Lower leg skin (tissue), 4 donors: ENCODE results near the gene TPST1. TPM values are rescaled to one million over a fixed set of nuclear protein-coding genes. Genes with fewer than 3 reads are reported as not detected.
A peak's percentile ranks its signal among the peaks of the same experiment; 100 is the strongest.

Source experiments
- DNase-seq, 2 donors: peaks; one replicate each; pipeline ENCODE4 v3.0.0-alpha.2; 2019; ENCODE audit warnings: low spot score in 2 of 2
- H3K4me3 ChIP-seq: fragments of 200-600 bp; sonication (generic); 2 replicates; pipeline ENCODE4 v1.5.1; 2017; ENCODE audit warnings: mild to moderate bottlenecking, low read depth; ENCODE audit not compliant: poor library complexity, severe bottlenecking
- POLR2A ChIP-seq, 2 donors: fragments of 450-650 bp; IDR thresholded peaks; one replicate each; pipeline ENCODE4 v1.6.1; 2016 to 2017; ENCODE audit warnings: antibody characterized with exemption in 2 of 2, mild to moderate bottlenecking in 1 of 2, moderate library complexity in 1 of 2
- WGBS, 2 donors: methylation state at CpG; one replicate each; pipeline ENCODE4 v1.1.5; 2018; 5-methylcytosine and 5-hydroxymethylcytosine counted together
- intact Hi-C: fragments of 100-400 bp; cut with DNase I; formaldehyde crosslinking; loops from one replicate; pipeline ENCODE4 v1.15.0; 2023; ENCODE audit warnings: low total_unique reads
- total RNA-seq, 4 donors: library from RNA; depleted of rRNA; stranded (reverse); fragments of >200 nt; gene quantifications; one replicate each; pipeline ENCODE4 v1.1.0, GENCODE V29; 2016
- TF ChIP-seq, protein P1 (sequence below), 3 donors: fragments of 450-650 bp; IDR thresholded peaks; one replicate each; pipeline ENCODE4 v1.5.1; 2016; ENCODE audit warnings: antibody characterized with exemption in 3 of 3, mild to moderate bottlenecking in 3 of 3, moderate library complexity in 2 of 3

Gene TPST1
- total RNA-seq, 4 donors from 2014 or later = 10.1 to 12.8 (median 11.2) TPM

- WGBS, 2 donors = 37 to 48% methylated on average over 12 of the region's 12 CpGs
- intact Hi-C loops = no loop called here
- DNase-seq = peak in 1 of 2 donors; percentile 68
- H3K4me3 ChIP-seq = peak overlapping the region; percentile 87
- TF ChIP-seq, protein P1, sequence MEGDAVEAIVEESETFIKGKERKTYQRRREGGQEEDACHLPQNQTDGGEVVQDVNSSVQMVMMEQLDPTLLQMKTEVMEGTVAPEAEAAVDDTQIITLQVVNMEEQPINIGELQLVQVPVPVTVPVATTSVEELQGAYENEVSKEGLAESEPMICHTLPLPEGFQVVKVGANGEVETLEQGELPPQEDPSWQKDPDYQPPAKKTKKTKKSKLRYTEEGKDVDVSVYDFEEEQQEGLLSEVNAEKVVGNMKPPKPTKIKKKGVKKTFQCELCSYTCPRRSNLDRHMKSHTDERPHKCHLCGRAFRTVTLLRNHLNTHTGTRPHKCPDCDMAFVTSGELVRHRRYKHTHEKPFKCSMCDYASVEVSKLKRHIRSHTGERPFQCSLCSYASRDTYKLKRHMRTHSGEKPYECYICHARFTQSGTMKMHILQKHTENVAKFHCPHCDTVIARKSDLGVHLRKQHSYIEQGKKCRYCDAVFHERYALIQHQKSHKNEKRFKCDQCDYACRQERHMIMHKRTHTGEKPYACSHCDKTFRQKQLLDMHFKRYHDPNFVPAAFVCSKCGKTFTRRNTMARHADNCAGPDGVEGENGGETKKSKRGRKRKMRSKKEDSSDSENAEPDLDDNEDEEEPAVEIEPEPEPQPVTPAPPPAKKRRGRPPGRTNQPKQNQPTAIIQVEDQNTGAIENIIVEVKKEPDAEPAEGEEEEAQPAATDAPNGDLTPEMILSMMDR (IDR thresholded peaks at IDR 0.05) = no peak
- TF ChIP-seq POLR2A (IDR thresholded peaks at IDR 0.05) = no peak
Measured at GRCh38 chr7:66206119-66206933, 1.2 kb downstream of the TPST1 start.

- 35 to 39% methylated on average over 5 of the region's 5 CpGs for WGBS, 2 donors
- TF ChIP-seq, protein P1 (IDR thresholded peaks at IDR 0.05) = no peak
- TF ChIP-seq POLR2A (IDR thresholded peaks at IDR 0.05) = no peak
- DNase-seq = peak in 1 of 2 donors; percentile 53
- intact Hi-C loops = no loop called here
- H3K4me3 ChIP-seq = no peak overlapping the region
Measured at GRCh38 chr7:66206934-66207240, 1.8 kb downstream of the TPST1 start.

DNA sequence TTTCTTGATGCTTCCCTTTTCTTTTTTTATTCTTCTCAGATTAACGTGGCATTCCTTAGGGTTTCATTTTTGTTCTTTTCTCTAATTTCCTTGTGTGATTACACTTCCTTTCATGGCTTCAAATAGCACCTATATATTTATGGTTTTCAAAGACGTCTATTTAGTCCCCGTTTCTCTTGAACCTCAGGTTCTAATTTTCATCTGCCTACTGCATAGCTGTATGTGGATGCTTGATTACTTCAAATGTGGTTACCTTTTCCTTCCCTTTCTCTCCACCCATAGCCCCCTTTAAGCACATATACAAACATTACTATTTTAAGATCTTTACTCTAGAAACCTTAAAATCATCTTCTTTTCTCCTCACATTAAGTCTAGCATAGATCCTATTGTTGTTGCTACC, 2.4 kb downstream of the TPST1 start:
- intact Hi-C loops = no loop called here
- 36 to 52% methylated on average over 3 of the region's 3 CpGs for WGBS, 2 donors
- no peak for DNase-seq
- no peak overlapping the region for H3K4me3 ChIP-seq
- TF ChIP-seq, protein P1 (IDR thresholded peaks at IDR 0.05) = no peak
- TF ChIP-seq POLR2A (IDR thresholded peaks at IDR 0.05) = no peak

DNA sequence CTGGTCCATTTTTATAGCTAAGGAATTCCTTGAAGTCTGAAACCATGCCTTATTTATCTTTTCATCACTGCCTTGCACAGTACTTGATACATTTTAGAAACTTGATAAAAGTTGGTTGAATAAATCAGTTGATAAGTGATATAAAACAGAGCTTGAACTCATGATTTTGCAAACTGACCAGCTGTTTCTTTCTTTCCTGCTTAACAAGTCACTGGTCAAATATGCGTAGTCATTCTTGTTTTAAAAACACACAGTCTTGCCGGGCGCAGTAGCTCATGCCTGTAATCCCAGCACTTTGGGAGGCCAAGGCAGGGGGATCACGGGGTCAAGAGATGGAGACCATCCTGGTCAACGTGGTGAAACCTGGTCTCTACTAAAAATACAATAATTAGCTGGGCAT, 6.3 kb downstream of the TPST1 start:
- intact Hi-C loops = no loop called here
- DNase-seq = peak in 1 of 2 donors; percentile 59
- no peak for TF ChIP-seq POLR2A (IDR thresholded peaks at IDR 0.05)
- TF ChIP-seq, protein P1 (IDR thresholded peaks at IDR 0.05) = no peak
- WGBS, 2 donors = 85% methylated on average over 5 of the region's 5 CpGs
- H3K4me3 ChIP-seq = no peak overlapping the region

- no peak for DNase-seq
- intact Hi-C loops = no loop called here
- WGBS, 2 donors = 71 to 79% methylated on average over 6 of the region's 6 CpGs
- TF ChIP-seq POLR2A (IDR thresholded peaks at IDR 0.05) = no peak
- TF ChIP-seq, protein P1 (IDR thresholded peaks at IDR 0.05) = no peak
- no peak overlapping the region for H3K4me3 ChIP-seq
Measured at GRCh38 chr7:66213637-66214036, 8.5 kb downstream of the TPST1 start.

DNA sequence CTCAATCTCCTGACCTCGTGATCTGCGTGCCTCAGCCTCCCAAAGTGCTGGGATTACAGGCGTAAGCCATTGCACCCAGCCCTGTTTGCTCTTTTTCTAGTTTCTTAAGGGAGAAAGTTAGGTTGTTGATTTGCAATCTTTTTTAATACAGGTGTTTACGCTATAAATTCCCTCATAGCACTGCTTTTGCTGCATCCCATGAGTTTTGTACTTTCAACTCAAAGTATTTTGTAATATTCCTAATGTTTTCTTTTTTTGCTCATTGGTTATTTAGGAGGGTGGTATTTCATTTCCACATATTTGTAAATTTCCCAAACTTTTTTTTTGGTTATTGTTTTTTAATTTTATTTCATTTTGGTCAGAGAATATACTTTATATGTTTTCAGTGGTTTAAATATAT, 11.6 kb downstream of the TPST1 start:
- DNase-seq = no peak
- intact Hi-C loops = loop anchor here (2.0 kb wide), 1 partner anchor 32 kb away; no protein-coding TSS in a partner anchor
- TF ChIP-seq POLR2A (IDR thresholded peaks at IDR 0.05) = no peak
- TF ChIP-seq, protein P1 (IDR thresholded peaks at IDR 0.05) = no peak
- WGBS, 2 donors = 82 to 96% methylated on average over 4 of the region's 4 CpGs
- H3K4me3 ChIP-seq = no peak overlapping the region
